ENCODE results near the gene ZNF621.

DNA sequence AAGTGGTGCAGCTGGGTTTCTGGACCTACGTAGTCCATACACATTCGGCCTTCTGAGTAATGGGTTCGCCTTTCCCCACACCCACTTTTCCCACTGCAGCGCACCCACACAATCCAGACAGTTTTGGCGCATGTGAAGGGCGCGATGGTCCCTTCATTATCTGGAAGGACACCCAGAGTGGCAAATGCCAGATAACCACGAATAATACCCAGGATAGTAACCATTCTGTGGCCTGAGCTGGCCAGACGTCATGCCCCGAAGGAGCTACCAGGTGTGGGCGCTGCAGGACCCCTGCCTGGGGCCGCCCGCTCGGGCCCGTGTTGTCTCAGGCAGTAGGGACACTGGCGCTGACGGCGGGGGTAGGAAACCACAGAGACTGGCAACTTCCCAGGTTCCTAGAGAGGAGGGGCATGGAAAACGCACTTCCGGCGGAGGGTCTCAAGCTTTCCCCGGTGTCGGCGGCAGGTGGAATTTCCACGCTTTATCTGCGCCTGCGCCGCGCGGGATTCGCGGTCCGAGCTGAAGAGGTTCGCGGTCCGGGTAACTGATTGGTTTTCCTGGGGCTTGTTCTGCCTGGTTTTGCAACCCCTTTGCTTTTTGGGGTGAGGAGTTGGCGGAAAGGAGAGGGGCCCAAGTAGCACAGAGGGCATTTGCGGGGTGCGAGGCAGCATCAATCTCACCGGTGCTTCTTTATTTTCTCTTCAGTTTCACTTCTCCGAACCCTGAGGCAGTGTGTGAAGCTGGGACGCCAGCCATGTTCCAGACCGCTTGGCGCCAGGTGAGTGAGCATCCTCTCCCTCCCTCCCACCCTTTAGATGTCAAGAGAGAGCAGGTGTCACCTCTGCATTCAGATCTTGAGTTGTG is 18.9 kb upstream of the ZNF621 start, which contains the start of gene ZNF620:
- TF ChIP-seq, protein P1, sequence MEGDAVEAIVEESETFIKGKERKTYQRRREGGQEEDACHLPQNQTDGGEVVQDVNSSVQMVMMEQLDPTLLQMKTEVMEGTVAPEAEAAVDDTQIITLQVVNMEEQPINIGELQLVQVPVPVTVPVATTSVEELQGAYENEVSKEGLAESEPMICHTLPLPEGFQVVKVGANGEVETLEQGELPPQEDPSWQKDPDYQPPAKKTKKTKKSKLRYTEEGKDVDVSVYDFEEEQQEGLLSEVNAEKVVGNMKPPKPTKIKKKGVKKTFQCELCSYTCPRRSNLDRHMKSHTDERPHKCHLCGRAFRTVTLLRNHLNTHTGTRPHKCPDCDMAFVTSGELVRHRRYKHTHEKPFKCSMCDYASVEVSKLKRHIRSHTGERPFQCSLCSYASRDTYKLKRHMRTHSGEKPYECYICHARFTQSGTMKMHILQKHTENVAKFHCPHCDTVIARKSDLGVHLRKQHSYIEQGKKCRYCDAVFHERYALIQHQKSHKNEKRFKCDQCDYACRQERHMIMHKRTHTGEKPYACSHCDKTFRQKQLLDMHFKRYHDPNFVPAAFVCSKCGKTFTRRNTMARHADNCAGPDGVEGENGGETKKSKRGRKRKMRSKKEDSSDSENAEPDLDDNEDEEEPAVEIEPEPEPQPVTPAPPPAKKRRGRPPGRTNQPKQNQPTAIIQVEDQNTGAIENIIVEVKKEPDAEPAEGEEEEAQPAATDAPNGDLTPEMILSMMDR (tag by site-specific recombination; IDR thresholded peaks at IDR 0.05) = peak; percentile 65
- TF ChIP-seq ZNF433 (tag by site-specific recombination; IDR thresholded peaks at IDR 0.05; ENCODE audit: low read depth) = no peak
- no peak for TF ChIP-seq ZNF10 (tag by site-specific recombination; IDR thresholded peaks at IDR 0.05)
- TF ChIP-seq, protein P2, sequence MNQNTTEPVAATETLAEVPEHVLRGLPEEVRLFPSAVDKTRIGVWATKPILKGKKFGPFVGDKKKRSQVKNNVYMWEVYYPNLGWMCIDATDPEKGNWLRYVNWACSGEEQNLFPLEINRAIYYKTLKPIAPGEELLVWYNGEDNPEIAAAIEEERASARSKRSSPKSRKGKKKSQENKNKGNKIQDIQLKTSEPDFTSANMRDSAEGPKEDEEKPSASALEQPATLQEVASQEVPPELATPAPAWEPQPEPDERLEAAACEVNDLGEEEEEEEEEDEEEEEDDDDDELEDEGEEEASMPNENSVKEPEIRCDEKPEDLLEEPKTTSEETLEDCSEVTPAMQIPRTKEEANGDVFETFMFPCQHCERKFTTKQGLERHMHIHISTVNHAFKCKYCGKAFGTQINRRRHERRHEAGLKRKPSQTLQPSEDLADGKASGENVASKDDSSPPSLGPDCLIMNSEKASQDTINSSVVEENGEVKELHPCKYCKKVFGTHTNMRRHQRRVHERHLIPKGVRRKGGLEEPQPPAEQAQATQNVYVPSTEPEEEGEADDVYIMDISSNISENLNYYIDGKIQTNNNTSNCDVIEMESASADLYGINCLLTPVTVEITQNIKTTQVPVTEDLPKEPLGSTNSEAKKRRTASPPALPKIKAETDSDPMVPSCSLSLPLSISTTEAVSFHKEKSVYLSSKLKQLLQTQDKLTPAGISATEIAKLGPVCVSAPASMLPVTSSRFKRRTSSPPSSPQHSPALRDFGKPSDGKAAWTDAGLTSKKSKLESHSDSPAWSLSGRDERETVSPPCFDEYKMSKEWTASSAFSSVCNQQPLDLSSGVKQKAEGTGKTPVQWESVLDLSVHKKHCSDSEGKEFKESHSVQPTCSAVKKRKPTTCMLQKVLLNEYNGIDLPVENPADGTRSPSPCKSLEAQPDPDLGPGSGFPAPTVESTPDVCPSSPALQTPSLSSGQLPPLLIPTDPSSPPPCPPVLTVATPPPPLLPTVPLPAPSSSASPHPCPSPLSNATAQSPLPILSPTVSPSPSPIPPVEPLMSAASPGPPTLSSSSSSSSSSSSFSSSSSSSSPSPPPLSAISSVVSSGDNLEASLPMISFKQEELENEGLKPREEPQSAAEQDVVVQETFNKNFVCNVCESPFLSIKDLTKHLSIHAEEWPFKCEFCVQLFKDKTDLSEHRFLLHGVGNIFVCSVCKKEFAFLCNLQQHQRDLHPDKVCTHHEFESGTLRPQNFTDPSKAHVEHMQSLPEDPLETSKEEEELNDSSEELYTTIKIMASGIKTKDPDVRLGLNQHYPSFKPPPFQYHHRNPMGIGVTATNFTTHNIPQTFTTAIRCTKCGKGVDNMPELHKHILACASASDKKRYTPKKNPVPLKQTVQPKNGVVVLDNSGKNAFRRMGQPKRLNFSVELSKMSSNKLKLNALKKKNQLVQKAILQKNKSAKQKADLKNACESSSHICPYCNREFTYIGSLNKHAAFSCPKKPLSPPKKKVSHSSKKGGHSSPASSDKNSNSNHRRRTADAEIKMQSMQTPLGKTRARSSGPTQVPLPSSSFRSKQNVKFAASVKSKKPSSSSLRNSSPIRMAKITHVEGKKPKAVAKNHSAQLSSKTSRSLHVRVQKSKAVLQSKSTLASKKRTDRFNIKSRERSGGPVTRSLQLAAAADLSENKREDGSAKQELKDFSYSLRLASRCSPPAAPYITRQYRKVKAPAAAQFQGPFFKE (tag by site-specific recombination; IDR thresholded peaks at IDR 0.05; ENCODE audit: borderline replicate concordance) = no peak
- no peak for TF ChIP-seq ZNF585B (tag by site-specific recombination; IDR thresholded peaks at IDR 0.05)
- TF ChIP-seq ZNF791 (tag by site-specific recombination; IDR thresholded peaks at IDR 0.05) = no peak
- no peak for TF ChIP-seq ZNF202 (tag by site-specific recombination; IDR thresholded peaks at IDR 0.05; ENCODE audit: borderline replicate concordance)
- TF ChIP-seq RBAK (tag by site-specific recombination; IDR thresholded peaks at IDR 0.05) = no peak
- TF ChIP-seq ZNF830 (tag by site-specific recombination; IDR thresholded peaks at IDR 0.05; ENCODE audit: low read depth) = no peak
